ENCODE results near the gene NSD1. TPM values are rescaled to one million over a fixed set of nuclear protein-coding genes. Genes with fewer than 3 reads are reported as not detected.
A peak's percentile ranks its signal among the peaks of the same experiment; 100 is the strongest.

Gene NSD1
- total RNA-seq, 4 donors from 2014 or later, result 41.1 to 58.4 (median 49.5) TPM

DNA sequence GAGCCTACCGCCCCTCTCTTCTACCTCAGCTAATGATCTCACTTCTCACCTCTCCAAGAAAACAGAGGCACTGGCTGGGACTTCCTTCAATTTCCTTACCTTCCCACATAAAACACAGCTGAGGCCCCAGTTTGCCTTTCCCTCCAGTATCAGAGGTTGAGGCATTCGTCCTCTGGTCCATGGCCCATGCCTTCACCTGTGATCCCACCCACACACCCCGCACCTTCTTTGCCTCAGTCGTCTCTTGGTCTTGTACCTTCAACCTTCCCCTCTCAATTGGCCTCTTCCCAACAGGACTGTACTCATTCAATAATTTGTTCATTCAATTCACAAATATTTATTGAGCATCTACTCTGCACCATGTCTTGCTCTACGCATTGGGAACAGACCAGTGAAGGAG is 11.0 kb upstream of the NSD1 start:
- Histone ChIP-seq H3K27me3 (no peaks in the 10 kb centered on the region), H3K4me1 (no peaks in the 10 kb centered on the region), H3K36me3 (no peaks in the 10 kb centered on the region), H3K9me3 (no peaks in the 10 kb centered on the region), H3K27ac (no peak overlapping the region), H3K4me3 (no peak overlapping the region)
- no peak for ATAC-seq
- no peak for TF ChIP-seq POLR2AphosphoS5 (IDR thresholded peaks at IDR 0.05)
- TF ChIP-seq POLR2A (IDR thresholded peaks at IDR 0.05), result no peak
- TF ChIP-seq EP300 (IDR thresholded peaks at IDR 0.05), result no peak
- TF ChIP-seq CTCF (IDR thresholded peaks at IDR 0.05), result no peak
- 92 to 98% methylated on average over 5 of the region's 5 CpGs for WGBS, 2 donors (ENCODE audit: low coverage in 1 of 2)

DNA sequence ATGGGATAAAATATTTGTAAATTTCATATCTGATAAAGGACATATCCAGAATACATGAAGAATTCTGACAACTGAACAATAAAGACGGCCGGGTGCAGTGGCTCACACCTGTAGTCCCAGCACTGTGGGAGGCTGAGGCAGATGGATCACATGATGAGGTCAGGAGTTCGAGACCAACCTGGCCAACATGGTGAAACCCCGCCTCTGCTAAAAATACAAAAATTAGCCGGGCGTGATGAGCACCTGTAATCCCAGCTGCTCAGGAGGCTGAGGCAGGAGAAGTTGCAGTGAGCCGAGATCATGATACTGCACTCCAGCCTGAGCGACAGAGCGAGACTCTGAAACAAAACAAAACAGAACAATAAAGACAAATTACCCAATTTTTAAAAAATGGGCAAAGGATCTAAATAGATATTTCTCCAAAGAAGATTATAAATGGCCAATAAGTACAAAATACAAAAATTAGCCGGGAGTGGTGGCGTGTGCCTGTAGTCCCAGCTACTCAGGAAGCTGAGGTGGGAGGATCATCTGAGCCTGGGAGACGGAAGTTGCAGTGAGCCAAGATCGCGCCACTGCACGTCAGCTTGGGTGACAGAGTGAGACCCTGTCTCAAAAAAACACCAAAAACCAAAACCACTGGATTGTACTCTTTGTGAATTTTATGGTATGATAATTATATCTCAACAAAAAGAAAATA is 9.6 kb upstream of the NSD1 start:
- H3K4me1 ChIP-seq, result no peaks in the 10 kb centered on the region
- H3K4me3 ChIP-seq, result no peak overlapping the region
- TF ChIP-seq EP300 (IDR thresholded peaks at IDR 0.05) (no peak), POLR2AphosphoS5 (IDR thresholded peaks at IDR 0.05) (no peak), POLR2A (IDR thresholded peaks at IDR 0.05) (no peak), CTCF (IDR thresholded peaks at IDR 0.05) (no peak)
- no peaks in the 10 kb centered on the region for H3K36me3 ChIP-seq
- no peaks in the 10 kb centered on the region for H3K9me3 ChIP-seq
- WGBS, 2 donors (ENCODE audit: low coverage in 1 of 2), result 79 to 87% methylated on average over 13 to 15 of the region's 15 CpGs
- no peak for ATAC-seq
- H3K27ac ChIP-seq, result no peak overlapping the region
- H3K27me3 ChIP-seq, result no peaks in the 10 kb centered on the region

DNA sequence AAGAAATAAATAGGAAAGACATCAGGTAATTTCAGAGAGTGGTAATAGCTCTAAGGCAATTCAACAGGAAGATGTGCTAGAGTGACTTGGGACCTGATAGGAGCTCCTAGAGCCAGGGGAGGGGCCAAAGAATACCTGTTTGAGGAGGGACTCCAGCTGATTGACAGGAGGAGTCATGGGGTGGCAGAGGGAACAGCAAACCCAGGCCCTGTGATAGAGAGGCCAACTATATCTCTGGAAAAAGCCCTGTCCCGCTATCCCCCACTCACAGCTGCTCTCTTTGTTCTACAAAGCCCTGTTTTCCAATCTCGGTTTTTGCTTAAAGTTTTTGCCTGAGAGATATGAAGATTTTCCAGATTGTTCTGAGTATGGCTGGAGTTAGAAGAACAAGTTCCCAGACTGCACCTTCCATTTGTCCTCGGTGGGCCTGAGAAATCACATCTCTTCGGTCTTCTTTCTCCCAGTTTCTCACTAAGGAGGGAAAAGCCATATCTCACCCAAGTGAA is 9.0 kb upstream of the NSD1 start:
- no peaks in the 10 kb centered on the region for H3K36me3 ChIP-seq
- H3K4me1 ChIP-seq, result no peaks in the 10 kb centered on the region
- H3K27me3 ChIP-seq, result no peaks in the 10 kb centered on the region
- no peak for ATAC-seq
- WGBS, 2 donors (ENCODE audit: low coverage in 1 of 2), result 80 to 83% methylated on average over 2 to 4 of the region's 4 CpGs
- H3K9me3 ChIP-seq, result no peaks in the 10 kb centered on the region
- H3K27ac ChIP-seq, result no peak overlapping the region
- no peak overlapping the region for H3K4me3 ChIP-seq
- TF ChIP-seq EP300 (IDR thresholded peaks at IDR 0.05), result no peak
- no peak for TF ChIP-seq CTCF (IDR thresholded peaks at IDR 0.05)
- no peak for TF ChIP-seq POLR2AphosphoS5 (IDR thresholded peaks at IDR 0.05)
- TF ChIP-seq POLR2A (IDR thresholded peaks at IDR 0.05), result no peak

DNA sequence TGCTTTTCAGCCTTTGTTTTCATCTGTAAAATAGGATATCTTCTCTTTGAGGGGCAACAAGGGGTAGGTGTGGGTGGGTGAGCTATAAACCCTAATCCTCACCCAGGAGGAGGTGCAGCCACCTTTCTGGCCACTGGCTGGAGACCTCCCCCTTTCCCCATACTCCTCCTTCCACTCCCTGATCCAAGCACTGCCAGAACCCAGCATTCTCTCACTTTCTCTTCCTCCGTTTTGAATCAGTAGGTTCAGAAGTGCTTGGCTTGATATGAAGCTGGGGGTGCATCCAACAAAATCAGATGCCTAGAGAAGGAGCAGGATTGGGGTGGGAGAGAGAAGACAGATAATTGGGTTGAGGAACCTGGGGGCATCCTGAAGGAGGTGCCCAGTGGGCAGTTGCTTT is 6.8 kb upstream of the NSD1 start:
- H3K27ac ChIP-seq, result no peak overlapping the region
- no peak for ATAC-seq
- no peaks in the 10 kb centered on the region for H3K36me3 ChIP-seq
- no CpG with 5 or more reads among the region's 1 CpG for WGBS, 2 donors (ENCODE audit: low coverage in 1 of 2)
- no peak overlapping the region for H3K4me3 ChIP-seq
- no peaks in the 10 kb centered on the region for H3K27me3 ChIP-seq
- no peak for TF ChIP-seq CTCF (IDR thresholded peaks at IDR 0.05)
- no peak for TF ChIP-seq EP300 (IDR thresholded peaks at IDR 0.05)
- no peak for TF ChIP-seq POLR2AphosphoS5 (IDR thresholded peaks at IDR 0.05)
- no peak for TF ChIP-seq POLR2A (IDR thresholded peaks at IDR 0.05)
- H3K9me3 ChIP-seq, result no peaks in the 10 kb centered on the region
- H3K4me1 ChIP-seq, result no peaks in the 10 kb centered on the region

GRCh38 chr5:177128551-177128981 is 5.0 kb upstream of the NSD1 start:
- Histone ChIP-seq H3K36me3 (no peaks in the 10 kb centered on the region), H3K4me1 (peaks cover 0 to 16% (median 0%) of the 10 kb centered on the region in 3 donors), H3K4me3 (no peak overlapping the region), H3K9me3 (no peaks in the 10 kb centered on the region), H3K27ac (peak overlapping the region in 1 of 4 donors; percentile 11), H3K27me3 (no peaks in the 10 kb centered on the region)
- ATAC-seq, result no peak
- 75 to 92% methylated on average over 2 to 4 of the region's 4 CpGs for WGBS, 2 donors (ENCODE audit: low coverage in 1 of 2)
- TF ChIP-seq EP300 (IDR thresholded peaks at IDR 0.05) (no peak), POLR2A (IDR thresholded peaks at IDR 0.05) (no peak), POLR2AphosphoS5 (IDR thresholded peaks at IDR 0.05) (no peak), CTCF (IDR thresholded peaks at IDR 0.05) (no peak)

Measured in gastroesophageal sphincter (tissue), 4 donors.